OCI-LY3 (cell line): ENCODE measurements around the gene ZNF865.

Source experiments
- EZH2phosphoT487 ChIP-seq: fragments of 200-600 bp; shearing (Covaris generic); IDR thresholded peaks from 2 replicates; pipeline ENCODE4 v1.6.1; 2018; ENCODE audit warnings: antibody characterized with exemption, mixed run types, low read depth
- TF ChIP-seq, protein P1 (sequence below): fragments of 200-600, 300-600 bp; sonication (generic); IDR thresholded peaks from 2 replicates; pipeline ENCODE4 v1.5.1; 2014; ENCODE audit warnings: antibody characterized with exemption, low read length, low read depth

DNA sequence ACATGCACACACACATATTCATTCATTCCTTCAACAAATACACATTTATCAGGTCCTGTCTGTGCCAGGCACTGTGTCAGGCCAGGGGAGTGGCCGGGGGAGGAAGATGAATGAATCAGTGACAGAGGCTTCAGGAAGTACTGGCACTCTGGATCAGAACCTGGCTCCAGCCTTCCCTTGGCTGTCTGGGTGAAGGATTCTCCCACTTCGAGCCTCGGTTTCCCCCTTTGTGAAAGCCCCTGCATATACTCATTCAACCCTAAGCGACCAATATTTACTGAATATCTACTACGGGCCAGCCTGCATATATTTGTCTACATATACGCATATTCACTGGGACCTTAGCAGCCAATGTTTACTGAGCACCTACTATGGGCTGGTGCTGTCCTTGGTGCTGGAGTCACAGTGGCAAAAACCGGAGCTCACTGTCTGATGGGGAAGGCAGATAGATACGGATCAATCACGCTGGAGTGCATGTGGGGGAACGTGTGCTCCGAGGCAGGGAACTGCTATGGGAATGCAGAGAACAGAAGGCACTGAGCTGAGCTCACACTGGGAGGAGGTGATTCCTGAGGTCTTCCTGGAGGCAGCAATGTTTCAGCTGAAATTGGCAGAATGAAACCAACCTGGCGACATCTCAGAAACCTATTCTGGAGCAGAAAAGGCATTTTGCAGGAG, 24.2 kb upstream of the ZNF865 start:
- TF ChIP-seq, protein P1, sequence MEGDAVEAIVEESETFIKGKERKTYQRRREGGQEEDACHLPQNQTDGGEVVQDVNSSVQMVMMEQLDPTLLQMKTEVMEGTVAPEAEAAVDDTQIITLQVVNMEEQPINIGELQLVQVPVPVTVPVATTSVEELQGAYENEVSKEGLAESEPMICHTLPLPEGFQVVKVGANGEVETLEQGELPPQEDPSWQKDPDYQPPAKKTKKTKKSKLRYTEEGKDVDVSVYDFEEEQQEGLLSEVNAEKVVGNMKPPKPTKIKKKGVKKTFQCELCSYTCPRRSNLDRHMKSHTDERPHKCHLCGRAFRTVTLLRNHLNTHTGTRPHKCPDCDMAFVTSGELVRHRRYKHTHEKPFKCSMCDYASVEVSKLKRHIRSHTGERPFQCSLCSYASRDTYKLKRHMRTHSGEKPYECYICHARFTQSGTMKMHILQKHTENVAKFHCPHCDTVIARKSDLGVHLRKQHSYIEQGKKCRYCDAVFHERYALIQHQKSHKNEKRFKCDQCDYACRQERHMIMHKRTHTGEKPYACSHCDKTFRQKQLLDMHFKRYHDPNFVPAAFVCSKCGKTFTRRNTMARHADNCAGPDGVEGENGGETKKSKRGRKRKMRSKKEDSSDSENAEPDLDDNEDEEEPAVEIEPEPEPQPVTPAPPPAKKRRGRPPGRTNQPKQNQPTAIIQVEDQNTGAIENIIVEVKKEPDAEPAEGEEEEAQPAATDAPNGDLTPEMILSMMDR: no peak
- no peak for TF ChIP-seq EZH2phosphoT487
